ENCODE data around the gene CNOT4. TPM values are rescaled to one million over a fixed set of nuclear protein-coding genes. Genes with fewer than 3 reads are reported as not detected.
"Not testable (repeated sequence)": the region's sequence is repeated elsewhere in the genome, so short reads cannot be mapped to it uniquely, and the experiment has no call there.

CNOT4 gene
- total and polyA plus RNA-seq, 2 of the 4 experiments (the other 2 are of a cell fraction), result 7.0 to 8.1 TPM

- H3K4ac ChIP-seq (ENCODE audit: low read depth, low read length); H4K91ac ChIP-seq (ENCODE audit: insufficient read depth, low read depth, low read length); H3K27me3 ChIP-seq (ENCODE audit: control insufficient read depth, insufficient read depth, low read length); H3K4me1 ChIP-seq (ENCODE audit: control insufficient read depth, insufficient read depth, low read length); H3K56ac ChIP-seq (ENCODE audit: extremely low read depth, insufficient read depth, low read length); dilution Hi-C loops (cut with HindIII; ENCODE audit: low sequenced_read_pairs, unreplicated experiment); DNase-seq; H3K4me3 ChIP-seq (ENCODE audit: insufficient read depth, low read depth, low read length); CTCF ChIA-PET; H2AK5ac ChIP-seq (ENCODE audit: low read depth, low read length); H2BK15ac ChIP-seq (ENCODE audit: low read depth, low read length); in situ Hi-C loops (cut with MboI; ENCODE audit: low sequenced_read_pairs); H3K36me3 ChIP-seq (ENCODE audit: control insufficient read depth, insufficient read depth, low read length); H3K9ac ChIP-seq (ENCODE audit: low read depth, low read length); H4K20me1 ChIP-seq (ENCODE audit: insufficient read depth, low read length); H3K9me3 ChIP-seq (ENCODE audit: control insufficient read depth, insufficient read depth, low read length); H3K27ac ChIP-seq (ENCODE audit: insufficient read depth, low read length); H2BK120ac ChIP-seq (ENCODE audit: low read depth, low read length); POLR2A ChIA-PET (ENCODE audit: unreplicated experiment); H3K14ac ChIP-seq (replicated peaks; ENCODE audit: low read depth, low read length); H3K9me1 ChIP-seq (ENCODE audit: insufficient read depth, low read length); intact Hi-C loops (cut with micrococcal nuclease); H2AK9ac ChIP-seq (replicated peaks; ENCODE audit: low read depth, low read length, poor library complexity); H2BK5ac ChIP-seq (ENCODE audit: low read depth, low read length, poor library complexity, severe bottlenecking); H3K18ac ChIP-seq (ENCODE audit: low read depth, low read length); H2BK20ac ChIP-seq (ENCODE audit: low read depth, low read length); H2AFZ ChIP-seq (replicated peaks; ENCODE audit: low read length, poor library complexity); H4K8ac ChIP-seq (ENCODE audit: low read depth in 2 of 2, low read length in 2 of 2); H3K23ac ChIP-seq (ENCODE audit: low read depth, low read length); H4K5ac ChIP-seq (ENCODE audit: low read depth, low read length); ATAC-seq (ENCODE audit: low read depth); BruUV-seq (replicated peaks); H3K4me2 ChIP-seq (ENCODE audit: low read depth, low read length): not testable (repeated sequence)
- no CpG with 5 or more reads among the region's 4 CpGs for WGBS, 2 experiments (ENCODE audit: extremely low coverage in 2 of 2, insufficient read length in 1 of 2)
- H3K79me1 ChIP-seq (ENCODE audit: low read depth in 1 of 2, low read length in 2 of 2), result peaks cover 18 to 56% of the 10 kb centered on the region in 2 experiments
Observed at GRCh38 chr7:135469705-135470104, 40.2 kb downstream of the CNOT4 start.

Data from IMR-90 (cell line).